NCI-H526 (cell line): ENCODE measurements around the gene ACSM3.
"Not testable (repeated sequence)": the region's sequence is repeated elsewhere in the genome, so short reads cannot be mapped to it uniquely, and the experiment has no call there.

Experiments
- DNase-seq, 2 experiments: peaks; one replicate each; lab custom pipeline; 2025; lab: John Stamatoyannopoulos, UW

ACSM3 gene

GRCh38 chr16:20755799-20756198 is 8.0 kb upstream of the ACSM3 start:
- not testable (repeated sequence) for DNase-seq

GRCh38 chr16:20760346-20760745 is 3.5 kb upstream of the ACSM3 start:
- no peak for DNase-seq

GRCh38 chr16:20761175-20761574 is 2.6 kb upstream of the ACSM3 start:
- no peak for DNase-seq

DNA sequence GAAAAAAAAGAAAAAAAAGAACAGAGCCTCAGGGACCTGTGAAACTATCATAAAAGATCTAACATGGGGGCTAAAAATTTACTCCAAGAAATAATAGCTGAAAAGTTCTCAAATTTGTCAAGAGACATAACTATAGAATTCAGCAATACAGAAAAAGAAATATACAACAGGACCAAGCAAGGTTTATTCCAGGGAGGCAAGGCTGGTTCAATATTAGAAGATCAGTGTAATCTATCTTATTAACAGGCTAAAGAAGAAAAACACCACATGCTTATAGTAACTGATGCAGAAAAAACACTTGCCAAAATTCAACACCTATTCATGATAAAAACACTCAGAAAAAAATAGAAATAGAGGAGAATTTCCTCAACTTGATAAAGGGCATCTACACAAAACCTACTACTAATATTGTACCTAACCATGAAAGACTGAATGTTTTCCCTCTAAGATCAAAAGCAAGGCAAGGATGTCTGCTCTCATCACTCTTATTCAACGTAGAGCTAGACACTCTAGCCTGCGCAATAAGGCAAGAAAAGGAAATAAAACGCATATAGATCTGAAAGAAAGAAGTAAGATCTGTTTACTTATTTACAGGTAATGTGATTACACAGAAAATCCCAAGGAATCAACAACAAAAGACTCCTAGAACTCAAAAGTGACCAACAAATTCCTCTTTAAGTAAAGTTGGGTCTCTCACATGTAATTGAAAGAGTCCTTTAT is 1.2 kb upstream of the ACSM3 start:
- no peak for DNase-seq

GRCh38 chr16:20764448-20764847 is 634 bp downstream of the ACSM3 start:
- not testable (repeated sequence) for DNase-seq

DNA sequence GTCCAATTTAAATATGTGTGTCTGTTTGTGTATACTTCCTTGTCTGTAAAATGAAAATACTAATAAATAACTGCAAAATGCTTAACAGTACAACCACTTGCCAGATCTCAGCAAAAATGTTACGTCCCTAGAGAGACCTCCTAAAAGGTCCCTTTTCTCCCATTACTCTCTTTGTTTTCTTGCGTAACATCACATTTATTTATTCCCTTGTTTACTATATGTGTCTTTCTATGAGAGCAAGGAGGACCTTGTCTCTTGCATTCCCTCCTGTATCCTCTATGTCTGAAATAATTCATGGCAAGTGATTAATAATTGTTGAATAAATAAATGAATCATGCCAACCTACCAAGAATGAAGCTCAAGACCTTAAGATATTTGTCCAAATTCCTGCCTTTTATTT is 1.9 kb downstream of the ACSM3 start:
- DNase-seq, result no peak

DNA sequence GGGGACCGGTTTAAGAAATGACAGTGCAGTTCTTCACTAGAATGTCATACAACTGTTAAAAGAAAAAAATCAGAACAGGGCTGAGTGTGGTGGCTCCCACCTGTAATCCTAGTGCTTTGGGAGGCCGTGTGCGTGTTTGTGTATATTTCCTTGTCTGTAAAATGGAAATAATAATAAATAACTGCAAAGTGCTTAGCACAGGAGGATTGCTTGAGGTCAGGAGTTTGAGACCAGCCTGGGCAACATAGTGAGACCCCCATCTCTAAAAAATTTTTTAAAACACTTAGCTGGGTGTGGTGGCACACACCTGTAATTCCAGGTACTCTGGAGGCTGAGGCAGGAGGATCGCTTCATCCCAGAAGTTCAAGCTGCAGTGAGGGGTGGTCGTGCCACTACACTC is 2.5 kb downstream of the ACSM3 start:
- no peak for DNase-seq

DNA sequence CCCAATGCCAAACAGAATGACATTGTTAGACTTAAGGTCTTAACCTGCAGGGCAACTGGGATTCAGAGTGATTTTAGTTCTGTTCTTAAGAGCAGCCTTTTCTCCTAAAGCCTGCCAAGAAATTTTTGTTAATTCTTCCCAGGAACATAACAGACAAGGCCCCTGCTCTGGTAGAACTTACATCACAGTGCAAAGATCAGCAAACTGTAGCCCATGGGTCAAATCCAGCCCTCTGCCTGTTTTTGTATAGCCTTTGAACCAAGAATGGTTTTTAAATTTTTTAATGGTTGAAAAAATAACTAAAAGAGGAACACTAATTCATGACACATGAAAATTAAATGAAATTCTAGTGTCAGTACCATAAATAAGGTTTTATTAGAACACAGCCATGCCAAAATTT is 3.8 kb downstream of the ACSM3 start:
- DNase-seq, result no peak

GRCh38 chr16:20768121-20768520 is 4.3 kb downstream of the ACSM3 start:
- DNase-seq, result no peak

GRCh38 chr16:20768818-20769217 is 5.0 kb downstream of the ACSM3 start:
- DNase-seq, result no peak

- DNase-seq, result no peak
Observed at GRCh38 chr16:20773679-20774078, 9.9 kb downstream of the ACSM3 start.

GRCh38 chr16:20774703-20775362 is 11.0 kb downstream of the ACSM3 start:
- peak; percentile 43 to 79 for DNase-seq

GRCh38 chr16:20781697-20782096 is 17.9 kb downstream of the ACSM3 start:
- no peak for DNase-seq

- DNase-seq, result no peak
Observed at GRCh38 chr16:20782470-20782869, 18.7 kb downstream of the ACSM3 start.

DNA sequence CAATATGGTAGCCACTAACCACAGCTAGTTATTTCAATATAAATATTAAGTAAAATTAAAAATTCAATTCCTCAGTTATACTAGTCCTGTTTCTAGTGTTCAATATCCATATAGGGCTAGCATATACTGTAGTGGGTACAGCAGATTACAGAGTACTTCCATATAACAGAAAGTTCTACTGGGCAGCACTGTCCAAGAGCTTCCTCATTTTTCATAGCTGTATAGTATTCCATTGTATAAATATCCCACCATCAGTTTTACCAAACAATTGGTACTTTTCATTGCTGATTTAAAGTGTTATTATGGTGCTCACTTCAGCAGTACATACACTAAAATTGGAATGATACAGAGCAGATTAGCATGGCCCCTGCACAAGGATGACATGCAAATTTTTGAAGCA is 20.4 kb downstream of the ACSM3 start:
- DNase-seq, result no peak

DNA sequence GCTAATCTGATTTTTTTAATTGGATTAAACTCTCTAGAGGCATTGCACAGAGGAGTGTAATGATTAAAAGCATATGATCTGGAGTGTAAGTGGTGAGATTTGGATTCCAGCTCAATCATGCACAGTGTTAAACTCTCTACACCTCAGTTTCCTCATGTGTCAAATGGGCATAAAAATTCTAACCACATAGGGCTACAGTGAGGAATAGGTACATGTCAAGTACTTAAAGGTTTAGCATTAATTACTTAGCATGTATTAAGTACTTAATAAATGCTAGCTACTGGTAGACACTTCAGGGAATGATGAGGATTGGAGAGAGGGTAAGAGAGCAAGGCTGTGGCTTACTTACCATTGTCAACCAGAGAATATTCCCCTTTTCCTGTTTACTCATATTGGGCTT is 25.3 kb downstream of the ACSM3 start:
- DNase-seq, result no peak

DNA sequence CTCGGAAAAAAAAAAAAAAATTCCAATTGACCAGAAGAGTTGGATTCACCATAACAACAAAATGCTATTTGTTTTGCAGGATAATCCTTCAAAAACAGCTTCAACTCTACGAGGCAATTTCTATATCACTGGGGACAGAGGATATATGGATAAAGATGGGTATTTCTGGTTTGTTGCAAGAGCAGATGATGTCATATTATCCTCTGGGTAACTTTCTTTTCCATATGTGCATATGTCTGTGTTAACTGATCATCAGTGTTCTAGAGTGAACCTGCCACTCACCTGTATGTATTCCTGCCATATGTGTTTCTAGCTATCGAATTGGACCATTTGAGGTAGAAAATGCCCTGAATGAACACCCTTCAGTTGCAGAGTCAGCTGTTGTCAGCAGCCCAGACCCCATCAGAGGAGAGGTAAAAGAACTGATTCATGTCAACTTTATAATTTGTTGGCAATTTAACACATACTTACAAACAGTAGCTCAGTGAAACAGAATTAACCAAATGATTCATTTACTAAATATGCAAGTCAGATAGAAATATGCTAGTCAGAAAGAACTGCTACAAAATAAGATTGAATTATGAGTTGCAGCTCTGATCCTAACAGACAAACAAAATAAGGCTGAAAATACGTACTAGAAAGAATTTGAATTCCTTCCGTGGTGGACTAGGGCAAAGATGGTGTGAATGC is 28.3 kb downstream of the ACSM3 start:
- DNase-seq, result no peak

GRCh38 chr16:20798364-20798763 is 34.5 kb downstream of the ACSM3 start:
- no peak for DNase-seq

DNA sequence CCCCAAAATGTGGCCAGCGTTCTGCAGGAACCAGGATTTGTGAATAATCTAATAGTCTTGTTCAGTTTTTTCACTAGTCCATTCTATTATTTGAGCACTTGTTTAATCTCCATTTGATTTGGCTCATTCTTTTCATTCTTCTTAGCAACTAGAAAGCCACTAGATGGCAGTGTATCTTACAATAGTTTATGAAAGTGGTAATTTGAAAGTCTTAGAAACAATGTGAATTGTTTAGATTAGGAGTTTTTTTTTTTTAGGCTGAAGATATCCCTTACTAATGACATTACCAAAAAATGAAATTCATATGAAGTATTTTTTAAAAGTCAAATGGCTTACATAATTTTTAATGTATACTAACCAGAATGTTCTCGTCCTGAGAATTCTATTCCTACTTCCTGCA is 35.8 kb downstream of the ACSM3 start:
- peak in 1 of 2 experiments; percentile 1 for DNase-seq

DNA sequence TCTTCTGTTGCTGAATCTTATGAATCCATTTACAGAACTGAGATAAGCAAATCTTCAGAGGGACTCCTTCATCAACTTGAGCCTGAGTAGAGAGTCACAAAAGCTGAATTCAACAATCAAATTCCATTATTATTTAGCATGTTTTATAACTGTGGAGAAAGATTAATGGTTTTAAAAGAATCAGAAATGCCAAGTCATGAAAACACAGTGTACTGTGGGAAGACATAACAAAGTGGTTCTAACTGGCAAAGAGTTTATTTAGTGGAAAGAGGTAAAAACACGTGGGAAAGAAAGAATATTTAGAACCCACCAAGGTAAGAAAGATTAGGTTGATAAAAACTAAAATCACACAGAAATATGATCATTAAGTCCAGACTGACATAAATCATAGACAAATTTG is 37.5 kb downstream of the ACSM3 start:
- no peak for DNase-seq

DNA sequence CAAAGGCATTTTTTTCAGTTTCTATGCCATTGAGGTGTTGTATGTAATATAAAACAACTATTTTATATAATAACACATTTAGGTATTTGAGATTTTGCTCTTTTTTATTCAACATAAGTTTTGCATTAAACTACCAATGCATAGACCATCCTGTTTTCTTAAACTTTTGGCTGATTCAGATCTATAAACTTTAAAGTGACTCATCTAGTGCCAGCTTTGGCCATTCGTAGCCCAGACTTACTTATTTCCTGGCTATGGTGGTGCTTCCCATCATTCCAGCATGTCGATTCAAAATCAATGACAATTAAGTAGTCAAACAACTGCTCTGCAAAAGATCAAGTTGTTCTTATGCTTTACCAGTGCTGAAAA is 39.4 kb downstream of the ACSM3 start:
- DNase-seq, result no peak

DNA sequence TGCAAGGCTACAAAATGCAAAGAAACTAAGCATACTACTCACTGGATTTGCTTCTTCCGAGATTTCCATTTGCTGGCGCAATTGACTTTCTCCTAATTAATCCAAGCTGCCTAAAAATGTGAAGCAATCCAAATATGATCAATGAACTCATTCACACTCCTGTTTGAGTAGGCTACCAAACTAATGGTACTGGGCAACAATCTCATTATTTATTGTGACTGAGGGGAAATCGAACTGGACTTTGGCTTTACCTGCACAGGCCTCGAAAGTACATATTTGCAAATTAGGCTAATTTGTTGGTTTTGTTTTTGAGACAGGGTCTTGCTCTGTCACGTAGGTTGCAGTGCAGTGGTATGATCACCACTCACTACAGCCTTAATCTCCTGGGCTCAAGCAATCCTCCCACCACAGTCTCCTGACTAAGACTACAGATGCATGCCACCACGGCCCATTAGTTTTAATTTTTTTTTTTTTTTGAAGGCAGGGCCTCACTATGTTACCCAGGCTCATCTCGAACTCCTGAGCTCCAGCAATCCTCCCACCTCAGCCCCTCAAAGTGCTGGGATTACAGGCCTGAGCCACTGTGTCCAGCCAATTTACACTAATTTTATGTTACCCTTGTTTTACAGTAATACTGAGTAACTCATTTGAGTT is 39.9 kb downstream of the ACSM3 start:
- no peak for DNase-seq

GRCh38 chr16:20805684-20806167 is 41.9 kb downstream of the ACSM3 start:
- DNase-seq, result not testable (repeated sequence)
